ENCODE measurements around the gene ATP5ME.
"Not testable (repeated sequence)": the region's sequence is repeated elsewhere in the genome, so short reads cannot be mapped to it uniquely, and the experiment has no call there.

Gene ATP5ME

DNA sequence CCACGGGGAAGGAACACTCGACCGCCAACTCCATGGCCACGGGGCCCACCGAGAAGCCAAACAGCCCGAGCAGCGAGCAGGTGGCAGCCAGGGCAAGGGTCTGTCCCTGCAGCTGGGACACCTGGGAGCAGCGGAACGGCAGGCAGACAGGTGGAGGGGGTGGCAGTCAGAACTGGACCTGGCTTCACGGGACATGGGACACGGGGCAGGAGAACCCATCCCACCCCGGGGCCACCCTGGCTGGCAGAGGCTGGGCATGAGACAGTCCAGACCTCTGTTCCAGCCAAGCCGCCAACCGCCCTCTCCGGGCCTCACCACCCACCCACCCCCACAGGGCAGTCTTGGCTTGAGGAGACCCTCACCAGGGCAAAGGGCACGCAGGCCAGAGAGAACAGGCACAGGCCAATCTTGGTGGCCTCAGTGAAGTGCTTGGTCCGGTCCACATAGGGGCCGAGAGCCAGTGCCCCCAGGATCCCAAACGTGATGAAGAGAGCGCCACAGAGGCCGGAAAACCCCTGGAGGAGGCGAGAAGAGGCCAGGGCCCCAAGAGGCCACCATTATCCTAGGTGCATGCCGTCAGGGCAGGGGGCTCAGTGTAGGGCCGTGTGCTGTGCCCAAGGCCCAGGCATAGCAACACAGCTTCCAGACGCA is 9.3 kb upstream of the ATP5ME start:
- FAIRE-seq: no peak

DNA sequence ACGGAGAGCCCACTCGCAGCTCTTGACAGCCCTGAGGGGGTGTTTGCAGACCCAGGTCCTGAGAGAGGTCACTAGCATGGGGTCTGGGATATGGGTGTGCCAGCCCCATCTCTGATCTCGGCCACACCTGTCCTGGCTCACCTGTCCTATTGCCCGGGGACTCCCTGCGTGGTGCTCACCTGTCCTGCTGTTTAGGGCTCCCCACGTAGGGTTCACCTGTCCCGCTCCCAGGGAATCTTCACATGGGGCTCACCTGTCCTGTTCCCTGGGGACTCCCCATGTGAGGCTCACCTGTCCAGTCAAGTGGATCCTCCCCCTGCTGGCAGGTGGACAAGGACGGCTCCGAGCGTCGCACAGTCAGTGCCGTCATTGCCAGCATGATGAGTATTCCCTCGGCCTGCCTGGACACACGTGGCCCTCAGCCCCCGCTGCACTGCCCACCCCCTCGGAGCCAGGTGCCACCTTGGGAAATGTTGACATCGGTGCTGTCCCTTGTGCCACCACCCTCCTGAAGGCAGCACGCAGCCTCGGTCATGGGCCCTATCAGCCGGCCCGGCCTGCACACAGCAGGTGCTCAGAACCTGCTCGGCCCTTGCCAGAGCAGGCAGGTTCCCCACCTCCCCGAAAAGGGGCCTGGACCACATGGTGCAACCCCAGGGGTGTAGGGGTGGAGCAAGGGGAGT is 8.6 kb upstream of the ATP5ME start:
- no peak for FAIRE-seq

DNA sequence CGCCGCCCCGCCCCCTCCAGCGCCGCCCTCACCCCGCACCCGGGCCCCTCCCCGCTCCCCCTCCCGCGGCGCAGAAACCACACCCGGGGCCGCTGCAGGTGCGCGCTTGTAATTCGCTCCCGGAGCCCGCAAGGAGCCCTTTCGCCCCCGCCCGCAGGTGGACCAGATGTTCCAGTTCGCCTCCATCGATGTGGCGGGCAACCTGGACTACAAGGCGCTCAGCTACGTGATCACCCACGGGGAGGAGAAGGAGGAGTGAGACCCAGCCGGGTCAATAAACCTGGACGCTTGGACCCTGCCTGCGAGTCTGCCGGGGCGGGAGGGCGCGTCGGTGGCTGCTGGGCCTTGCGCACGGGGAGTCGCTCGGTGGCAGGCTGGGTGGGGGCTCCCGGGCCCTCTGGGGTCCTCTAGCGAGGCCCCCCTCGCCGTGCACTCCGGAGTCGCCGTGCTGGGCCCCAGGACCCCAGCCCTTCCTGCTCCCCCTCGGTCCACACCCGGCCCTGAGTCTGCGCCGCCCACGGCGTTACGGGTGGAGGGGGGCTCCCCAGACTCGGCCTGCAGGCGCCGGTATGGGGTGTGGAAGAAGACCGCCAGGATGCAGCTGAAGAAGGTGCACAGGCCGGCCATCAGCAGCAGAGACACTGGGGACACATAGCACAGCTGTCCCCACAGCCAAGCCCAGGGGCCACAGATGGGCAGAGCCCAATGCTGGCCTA is 7.8 kb upstream of the ATP5ME start:
- FAIRE-seq: no peak

DNA sequence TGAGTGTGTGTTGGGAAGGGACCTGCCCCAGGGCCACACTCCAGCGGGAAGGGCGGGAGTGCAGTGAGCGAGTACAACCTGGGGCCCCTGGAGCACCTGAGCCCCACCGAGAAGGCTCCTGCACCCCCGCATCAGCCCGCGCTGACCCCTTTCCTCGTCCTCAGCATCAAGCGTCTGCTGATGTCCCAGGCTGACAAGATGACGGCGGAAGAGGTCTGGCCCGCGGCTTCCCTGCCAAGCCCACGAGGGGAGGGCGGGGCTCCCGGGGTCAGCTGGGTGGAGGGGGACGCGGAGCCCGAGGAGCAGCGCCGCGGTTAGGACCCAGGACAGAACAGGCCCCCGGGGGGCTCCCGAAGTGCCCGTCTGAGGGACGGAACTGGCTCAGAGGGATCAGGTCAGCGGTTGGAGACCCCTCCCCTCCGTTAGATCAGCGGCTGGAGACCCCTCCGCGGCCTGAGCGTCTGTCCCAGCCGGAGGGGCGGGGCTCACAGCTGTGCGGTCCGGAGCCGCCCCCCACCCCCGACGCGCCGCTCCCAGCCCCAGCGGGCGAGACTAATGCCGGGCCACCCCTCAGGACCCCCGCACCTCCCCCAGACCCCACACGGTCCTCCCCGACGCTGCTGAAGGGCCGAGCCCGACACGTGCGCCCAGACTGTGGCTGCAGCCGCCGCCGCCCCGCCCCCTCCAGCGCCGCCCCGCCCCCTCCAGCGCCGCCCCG is 7.0 kb upstream of the ATP5ME start:
- FAIRE-seq: no peak

DNA sequence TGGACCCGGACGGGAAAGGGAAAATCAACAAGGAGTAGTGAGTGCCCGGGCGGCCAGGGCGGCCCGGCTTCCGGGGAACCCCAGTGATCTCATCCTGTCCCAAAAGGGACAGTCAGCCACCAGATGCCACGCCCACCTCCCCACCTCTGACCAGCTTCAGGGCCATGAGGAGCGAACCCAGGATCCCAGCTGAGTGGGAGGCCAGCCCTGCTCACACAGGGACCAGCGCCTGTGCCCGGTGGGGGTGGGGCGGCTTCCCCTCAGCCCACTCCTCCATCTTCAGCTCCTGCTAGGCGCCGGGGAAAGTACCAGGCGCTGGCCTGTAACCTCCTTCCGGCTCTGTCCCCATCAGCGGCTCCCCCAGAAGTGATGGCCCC is 6.5 kb upstream of the ATP5ME start:
- FAIRE-seq: no peak

DNA sequence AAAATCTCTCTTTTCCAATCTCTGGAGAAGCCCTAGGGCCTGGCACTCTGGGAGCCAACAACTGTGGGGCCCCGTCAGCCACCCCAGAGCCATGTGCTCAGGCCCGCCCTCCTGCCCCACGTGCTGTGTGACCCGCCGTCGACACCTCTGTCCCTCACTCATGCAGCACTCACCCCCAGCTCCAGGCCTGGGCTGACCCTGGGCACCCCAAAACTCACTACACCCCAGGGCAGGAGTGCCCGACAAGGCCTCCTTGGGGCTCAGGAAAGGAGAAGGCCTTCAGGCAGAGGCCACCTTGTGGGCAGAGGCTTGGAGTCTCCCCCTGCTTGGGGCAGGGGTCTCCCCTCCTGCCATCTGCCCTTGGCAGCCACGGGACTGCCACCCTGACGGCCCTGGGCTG is 6.0 kb upstream of the ATP5ME start:
- no peak for FAIRE-seq

DNA sequence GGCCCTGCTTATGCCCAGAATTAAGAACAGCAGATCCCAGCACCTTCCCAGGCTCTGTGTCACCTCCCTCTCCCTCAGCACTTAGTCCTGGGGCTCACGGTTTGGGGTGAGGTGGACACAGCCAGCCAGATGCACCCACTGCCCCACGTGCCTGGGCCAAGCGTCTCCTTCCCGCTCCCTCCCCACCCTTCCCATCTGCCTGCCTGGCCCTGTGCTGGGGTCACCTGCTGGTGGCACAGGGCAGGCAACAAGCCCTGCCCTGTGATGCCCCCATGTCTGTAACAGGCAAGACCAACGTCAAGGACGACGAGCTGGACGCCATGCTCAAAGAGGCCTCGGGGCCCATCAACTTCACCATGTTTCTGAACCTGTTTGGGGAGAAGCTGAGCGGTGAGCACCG is 5.6 kb upstream of the ATP5ME start:
- FAIRE-seq: no peak

DNA sequence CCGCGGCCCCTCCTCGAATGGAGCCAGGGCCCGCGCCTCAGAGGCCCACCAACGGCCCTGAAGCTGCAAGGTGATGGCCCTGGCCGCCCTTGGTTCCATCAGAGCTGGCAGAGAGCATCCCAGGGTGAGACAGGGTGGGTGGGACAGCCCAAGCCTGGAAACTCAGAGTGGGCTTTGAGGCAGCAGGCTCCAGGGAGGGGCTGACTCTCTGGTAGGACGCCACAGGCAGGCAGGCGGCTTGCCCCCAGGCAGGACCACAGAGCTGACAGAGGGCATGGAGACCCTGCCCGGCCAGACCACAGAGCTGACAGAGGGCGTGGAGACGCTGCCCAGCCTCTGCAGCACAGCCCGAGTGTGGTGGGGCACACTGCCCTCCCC is 5.0 kb upstream of the ATP5ME start:
- no peak for FAIRE-seq

DNA sequence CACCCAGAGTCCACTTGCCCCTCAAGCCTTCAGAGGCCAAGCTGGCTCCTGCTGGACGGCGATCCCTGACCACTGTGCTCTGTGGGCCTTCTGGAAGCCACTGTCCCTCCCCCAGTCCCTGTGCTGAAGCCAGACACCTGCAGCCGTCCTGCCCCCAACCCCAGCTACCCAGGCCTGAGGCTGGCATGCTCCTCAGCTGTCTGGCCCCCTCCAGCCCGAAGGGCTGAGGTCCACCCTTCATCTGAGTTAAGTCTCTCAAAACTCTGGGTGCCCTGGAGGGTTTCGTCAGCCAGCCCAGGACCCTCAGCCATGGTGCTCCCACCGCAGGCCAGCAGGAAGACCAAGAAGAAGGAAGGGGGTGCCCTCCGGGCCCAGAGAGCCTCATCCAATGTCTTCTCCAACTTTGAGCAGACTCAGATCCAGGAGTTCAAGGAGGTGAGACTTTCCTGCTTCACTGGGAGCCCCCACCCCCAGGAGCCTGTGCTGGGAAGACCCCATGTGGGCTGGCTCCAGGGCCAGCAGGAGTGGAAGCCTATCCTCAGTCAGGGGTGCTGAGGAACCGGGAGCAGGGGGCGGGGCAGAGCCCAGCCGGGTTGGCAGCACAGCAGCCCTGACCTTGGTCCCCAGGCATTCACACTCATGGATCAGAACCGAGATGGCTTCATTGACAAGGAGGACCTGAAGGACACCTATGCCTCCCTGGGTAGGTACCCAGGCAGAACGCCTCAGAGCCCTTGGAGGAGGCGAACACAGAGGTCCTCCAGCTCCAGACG is 4.4 kb upstream of the ATP5ME start:
- FAIRE-seq: no peak

DNA sequence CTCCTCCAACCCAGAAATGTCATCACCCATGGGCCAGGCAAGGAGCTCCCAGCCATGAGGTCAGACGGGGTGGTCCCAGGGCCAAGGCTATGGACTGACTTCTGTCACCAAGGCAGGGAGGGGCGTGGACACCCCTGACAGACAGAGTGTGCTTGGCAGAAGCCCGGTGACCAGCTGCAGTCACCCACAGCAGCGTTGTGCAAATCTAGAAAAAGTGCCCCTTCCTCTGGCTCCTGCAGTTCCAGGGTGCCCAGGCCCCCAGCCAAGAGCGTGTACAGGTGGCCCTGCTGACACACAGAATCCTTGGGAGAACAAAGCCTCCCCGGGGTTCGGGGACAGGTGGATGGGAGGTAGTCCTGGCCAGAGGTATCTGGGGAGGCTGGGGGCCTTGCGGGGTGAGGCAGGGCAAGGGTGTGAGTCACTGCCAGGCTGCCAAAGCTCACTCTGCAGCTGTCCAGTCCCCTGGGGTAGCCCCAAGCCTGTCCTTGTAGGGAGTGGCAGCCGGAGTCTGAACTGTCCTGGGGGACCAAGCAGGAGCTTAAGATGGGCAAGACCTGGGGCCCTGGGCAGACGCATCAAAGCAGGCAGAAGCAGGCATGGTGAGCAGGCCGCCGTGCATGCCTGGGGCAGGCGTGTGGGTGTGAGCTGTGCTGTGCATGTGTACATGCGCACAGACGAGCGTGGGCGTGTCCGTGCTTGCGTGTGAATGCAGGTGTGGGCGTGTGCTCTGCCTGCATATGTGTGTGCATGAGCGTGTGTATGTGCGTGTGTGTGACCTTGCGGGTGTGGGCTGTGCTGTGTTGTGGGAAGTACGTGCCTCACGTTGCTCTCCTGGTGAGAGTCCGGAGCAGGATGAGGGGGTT is 3.6 kb upstream of the ATP5ME start:
- FAIRE-seq: no peak

DNA sequence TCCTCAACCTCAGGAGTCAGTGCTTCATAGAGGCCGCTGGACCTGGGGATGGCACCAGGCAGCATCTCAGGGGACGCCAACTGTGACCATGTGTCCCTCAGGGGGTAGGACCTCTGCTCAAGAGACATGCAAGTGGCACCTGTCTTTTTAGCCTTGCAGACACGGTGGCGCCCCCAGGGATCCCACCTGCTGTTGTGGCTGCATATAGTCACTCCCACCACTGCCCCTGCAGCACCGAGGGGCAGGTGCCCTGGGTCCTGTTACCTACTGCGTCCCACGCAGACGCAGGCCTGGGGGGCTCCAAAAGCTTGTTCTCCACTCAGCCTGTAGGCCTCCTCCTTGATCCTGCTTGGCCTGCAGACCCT is 2.8 kb upstream of the ATP5ME start:
- no peak for FAIRE-seq

DNA sequence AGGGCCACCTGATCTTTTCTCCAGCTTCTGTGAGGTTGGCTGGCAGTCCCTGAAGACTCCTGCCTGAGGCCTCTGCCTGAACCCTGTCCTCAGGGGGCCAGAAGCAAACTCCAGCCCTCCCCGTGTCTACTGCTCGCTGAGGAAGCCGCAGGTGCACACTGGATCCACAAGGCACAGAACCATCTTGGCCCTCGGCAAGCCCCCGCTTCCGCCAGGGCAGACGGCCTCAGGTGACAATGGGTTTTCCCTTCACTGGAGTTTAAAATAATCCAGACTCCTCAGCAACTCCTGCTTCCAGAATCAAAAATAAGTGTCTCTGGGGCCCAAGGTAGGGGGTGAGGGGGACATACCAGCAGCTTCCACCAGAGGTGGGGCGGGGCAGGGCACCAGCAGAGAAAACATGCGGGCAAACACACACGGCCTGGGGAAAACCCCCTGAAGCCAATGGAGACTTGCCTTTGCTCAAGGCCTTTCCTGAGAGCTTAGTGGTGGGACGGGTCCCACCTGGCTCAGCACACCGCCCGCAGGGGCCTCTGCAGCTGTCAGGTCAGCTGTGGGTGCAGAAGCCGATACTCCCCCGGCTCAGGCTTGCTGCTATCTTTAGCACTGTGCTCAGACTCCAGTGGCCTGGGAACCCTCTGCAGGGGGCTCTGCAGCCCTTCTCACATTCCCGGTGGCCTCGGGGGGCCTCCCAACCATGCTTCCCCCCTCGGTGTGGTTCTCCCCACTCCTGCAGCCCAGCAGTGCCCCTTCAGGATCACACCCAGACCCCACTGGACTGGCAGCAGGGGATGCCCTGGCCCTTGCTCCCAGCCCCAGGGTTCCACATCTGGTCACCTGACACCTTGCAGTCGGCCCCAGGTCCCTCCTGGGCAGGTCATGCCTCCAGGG is 2.1 kb upstream of the ATP5ME start:
- no peak for FAIRE-seq

DNA sequence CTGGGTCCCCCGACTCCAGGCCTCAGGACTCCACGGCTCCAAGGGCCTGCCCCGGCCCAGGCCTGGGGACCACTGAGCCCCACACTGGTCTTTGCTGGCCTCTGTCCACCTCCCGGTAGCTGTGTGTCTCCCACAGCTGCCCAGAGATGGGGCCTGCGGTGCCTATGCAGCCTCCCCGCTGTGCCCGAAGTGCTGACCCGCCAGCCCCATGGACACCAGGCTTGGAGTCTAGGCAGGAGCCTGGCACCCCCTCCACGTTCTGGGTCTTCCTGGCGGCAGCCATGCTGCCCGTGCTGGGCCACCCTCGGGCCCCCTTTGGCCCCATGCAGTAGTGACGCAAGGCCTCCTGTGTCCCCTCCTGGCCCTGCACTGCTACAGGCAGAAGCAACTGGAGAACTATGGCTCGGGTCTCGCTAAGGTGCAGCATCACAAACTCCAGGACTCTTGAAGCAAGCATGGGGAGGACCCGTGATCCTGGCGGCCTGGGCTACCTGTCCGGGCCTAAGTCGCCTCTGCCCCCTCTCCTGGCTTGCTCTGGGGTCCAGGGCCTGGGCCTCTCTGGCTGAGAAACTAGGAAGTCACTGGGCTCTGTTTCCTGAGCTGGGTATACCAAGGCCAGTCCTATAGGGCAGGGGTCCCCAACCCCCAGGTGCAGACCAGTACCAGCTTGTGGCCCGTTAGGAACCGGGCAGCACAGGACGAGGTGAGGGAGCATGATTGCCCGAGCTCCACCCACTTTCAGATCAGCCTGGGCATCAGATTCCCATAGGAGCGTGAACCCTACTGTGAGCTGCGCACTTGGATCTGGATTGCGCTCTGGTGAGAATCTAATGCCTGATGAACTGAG is 1.2 kb upstream of the ATP5ME start:
- no peak for FAIRE-seq

DNA sequence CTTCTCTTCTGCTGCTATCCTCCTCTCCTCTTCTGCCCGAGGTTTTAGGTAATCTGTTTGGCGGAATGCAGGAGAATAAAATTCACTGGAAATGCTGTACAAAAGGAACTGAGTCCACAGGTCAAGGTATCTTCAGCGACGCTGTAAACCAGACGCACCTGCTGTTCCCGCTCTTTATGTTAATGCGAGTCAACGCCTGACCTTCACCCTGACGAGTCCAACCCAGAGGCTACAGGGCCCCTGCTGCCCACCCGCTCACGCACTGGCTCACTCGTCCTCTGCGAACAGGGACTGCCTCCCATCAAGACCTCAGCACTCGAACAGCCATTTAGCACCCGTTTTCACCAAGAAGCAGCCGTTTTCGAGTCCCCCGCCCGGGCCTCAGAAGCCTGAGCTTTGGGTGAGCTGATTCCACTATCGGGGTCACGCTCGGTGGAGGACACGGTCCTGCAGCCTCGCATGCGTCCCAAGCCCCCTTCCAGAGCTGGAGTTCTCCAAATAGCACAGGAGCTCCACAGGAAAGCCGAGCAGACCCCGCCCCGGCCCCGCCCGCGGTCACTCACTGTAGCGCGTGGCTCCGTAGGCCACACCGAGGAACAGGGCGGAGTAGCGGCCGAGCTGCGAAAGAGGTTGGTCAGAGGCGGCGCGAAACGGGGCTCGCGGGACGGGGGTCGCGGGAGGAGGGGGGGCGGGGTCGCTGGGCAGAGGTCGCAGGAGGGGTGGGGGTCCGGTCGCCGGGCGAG is 556 bp downstream of the ATP5ME start:
- no peak for FAIRE-seq

DNA sequence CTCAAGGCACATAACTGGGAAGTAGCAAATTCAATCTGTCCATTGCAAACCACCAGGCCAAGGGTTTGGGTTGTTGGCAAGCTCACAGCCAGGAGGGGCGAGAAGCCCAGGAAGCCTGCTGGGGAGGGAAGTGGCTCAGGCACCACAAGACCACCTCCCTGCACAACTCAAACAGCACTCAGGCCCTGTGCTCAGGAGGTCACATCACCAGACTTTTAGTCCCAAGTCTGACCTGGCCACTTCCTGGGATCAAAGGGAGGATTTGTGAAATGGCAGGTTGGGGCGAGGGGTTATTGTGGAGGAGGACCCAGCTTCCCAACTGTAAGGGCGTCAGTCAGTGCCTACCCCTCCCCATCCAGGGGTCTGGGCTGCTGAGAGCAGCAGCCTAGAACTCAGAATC is 2.3 kb downstream of the ATP5ME start:
- FAIRE-seq: no peak

DNA sequence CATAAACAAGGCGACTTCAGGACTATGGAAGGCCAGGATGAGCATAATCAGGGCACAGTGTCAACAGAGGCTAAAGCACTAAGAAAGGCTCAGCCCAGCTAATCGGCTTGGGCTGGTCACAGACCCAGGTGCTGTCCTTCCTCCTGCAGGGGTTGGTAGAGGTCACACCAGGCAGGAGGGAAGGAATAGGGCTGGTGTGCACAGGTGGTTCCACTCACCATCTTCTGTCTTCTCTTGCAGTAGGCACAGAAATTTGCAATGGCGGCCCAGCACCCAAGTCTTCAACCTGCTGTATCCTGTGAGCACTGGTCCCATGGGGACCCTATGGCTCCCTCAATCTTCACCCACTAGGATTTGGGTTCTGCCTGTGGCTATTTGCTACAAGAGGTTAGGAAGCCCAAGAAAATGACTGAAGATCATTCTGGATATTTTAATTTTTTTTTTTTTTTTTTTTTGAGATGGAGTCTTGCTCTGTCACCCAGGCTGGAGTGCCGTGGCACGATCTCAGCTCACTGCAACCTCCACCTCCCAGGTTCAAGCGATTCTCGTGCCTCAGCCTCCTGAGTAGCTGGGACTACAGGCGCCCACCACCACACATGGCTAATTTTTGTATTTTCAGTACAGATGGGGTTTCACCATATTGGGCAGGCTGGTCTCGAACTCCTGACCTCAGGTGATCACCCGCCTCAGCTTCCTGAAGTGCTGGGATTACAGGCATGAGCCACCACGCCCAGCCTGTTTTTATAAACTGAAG is 4.1 kb downstream of the ATP5ME start:
- FAIRE-seq: not testable (repeated sequence)

DNA sequence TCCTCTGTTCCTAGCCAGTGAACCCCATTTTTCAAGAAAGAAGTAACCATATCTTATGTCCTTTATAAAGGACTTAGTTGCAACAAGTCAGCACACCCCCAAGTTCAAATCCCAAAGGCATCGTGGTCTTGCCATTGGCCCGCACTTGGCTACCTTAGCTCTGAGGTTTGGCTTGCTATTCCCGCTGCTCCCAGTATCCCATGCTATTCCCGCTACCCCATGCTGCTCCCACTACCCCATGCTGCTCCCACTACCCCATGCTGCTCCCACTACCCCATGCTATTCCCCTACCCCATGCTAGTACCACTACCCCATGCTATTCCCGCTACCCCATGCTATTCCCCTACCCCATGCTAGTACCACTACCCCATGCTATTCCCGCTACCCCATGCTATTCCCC is 5.9 kb downstream of the ATP5ME start:
- not testable (repeated sequence) for FAIRE-seq

DNA sequence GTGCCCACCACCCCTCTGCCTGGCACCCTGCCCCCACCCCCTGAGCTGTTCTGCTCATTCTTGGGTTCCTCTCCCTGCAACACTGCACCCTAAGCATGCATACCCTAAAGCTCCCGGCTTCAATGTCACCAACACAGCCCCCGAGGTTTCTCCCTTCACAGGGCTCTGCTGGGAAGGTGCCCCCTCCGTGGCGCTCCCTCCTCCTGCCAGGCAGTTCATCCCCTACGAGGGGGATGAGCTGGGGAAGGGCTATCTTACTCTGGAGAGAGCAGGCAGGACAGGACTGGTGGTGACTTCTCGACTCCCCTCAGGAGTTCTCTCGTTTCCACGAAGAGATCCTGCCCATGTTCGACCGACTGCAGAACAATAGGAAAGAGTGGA is 6.5 kb downstream of the ATP5ME start:
- no peak for FAIRE-seq
